Measurements from ENCODE around the gene GNA14.

Gene GNA14

GRCh38 chr9:77384406-77384805 lies 263.7 kb downstream of the GNA14 start:
- no peak for DNase-seq

- no peak for DNase-seq
Observed at GRCh38 chr9:77375956-77376532, 272.1 kb downstream of the GNA14 start.

DNA sequence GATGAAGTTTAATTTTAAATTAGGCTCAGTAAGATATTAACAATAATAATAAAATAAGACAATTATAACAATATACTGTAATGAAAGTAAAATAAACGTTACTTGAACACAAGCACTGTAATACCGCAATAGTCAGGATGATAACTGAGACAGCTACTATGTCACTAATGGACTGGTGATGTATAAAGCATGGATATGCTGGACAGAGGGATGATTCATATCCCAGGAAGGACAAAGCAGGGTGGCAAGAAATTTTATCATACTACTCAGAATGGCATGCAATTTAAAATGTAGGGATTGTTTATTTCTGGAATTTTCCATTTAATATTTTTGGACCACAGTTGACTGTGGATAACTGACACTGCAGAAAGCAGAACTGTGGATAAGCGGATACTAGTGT lies 273.9 kb downstream of the GNA14 start:
- no peak for DNase-seq
